Activated CD4-positive, alpha-beta T cell treated with anti-CD3 and anti-CD28 coated beads, Interleukin-2, amount 50 U/mL, for 1 hour (primary cell): ENCODE measurements around the gene DMXL1.

Experiments
- DNase-seq: peaks from one replicate; pipeline ENCODE4 v3.0.0-alpha.2; 2020

Gene DMXL1

DNA sequence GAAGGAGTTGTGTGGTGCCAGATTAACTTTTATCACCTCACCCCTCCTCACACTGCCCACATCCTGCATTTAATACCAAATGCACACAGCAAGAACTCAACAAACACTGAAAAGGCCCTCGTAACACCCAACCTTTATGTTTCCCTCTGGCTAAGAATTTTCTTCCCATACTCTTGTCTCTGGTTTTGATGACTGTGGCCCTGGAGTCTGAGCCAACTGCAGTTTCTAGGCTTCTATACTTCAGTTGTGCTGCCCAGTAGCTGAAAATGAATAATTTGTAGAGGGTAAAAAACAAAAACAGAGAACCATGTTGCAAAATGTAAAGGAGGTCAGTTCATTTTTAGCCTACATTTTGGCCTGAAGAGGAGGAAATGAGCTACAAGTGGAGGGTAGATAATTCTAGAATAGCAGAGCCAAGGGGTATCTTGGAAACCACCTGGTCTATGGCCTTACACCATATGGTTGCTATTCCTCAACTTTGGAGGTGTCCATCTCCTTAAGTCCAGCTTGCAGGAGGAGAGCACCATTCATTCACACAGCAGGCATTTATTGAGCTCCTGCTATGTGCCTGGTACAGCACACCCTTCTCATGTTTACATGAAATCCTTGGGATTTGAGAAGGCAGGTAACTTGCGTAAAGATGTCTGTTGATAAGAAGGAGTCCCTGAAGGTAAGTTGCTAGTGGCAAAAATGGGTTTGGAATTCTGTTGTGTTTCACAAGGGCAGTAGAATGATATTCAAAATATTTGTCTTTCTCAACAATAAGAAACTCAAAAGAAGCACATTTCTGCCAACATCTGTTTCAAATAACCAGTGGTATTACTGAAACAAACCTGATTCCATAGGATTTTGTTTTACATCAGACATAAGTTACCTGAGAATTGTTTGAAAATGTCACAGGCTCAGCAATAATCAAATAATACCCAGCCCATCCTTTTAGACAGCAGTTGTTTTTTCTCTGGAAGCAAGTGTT, 201.2 kb downstream of the DMXL1 start:
- no peak for DNase-seq

DNA sequence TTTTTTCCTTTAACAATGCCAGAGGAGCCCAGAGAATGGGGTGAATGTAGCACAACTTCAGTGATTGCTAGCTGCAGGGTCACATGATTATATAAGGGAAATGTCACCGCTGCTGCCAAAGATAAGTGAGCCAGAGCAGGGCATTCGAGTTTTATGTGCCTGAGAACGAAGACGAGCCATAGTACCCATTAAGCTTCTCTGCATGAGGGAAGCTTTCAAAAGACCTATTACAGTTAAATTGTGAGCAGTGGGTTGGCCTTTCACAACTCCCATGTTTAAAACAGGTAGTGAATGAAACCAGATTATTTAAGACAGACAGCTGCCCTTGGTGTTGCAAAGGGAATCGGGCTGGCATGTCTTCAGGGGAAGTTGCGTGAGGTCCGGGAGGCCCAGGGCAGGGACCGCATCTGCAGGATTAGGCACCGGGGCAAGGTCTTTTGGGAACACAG, 202.5 kb downstream of the DMXL1 start:
- DNase-seq, result no peak

DNA sequence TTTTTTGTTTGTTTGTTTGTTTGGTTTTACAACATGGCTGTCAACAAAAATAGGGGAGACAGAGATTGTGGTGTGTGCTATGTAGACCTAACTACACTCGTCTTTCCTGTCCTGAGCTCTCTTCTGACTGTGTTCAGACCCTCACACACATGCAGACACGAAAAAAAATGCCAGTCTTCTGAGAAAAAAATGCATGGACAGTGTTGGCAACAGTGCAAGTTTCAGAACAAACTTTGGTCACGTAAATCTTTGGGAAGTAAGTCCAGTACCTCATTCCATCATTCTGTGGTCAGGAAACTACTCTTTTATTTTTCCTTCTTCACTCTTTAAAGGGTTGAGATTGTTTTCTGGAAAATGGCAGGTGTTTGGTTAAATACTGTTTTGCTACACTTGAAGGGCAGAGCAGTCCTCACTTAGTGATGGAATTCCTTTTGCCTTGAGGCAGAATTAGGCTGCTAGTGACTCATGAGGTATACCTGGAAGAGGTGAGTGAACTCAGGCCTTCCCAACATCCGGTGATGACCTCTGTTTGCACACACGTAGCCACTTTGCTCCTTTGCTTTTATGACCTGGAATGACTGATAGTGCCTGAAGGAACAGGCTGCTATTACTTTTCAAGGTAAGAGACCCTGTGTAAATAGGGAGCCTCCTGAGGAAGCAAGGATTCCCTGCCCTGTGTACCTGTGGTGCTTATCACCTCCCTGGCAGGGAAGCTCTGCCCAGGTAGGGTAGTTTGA, 203.3 kb downstream of the DMXL1 start:
- DNase-seq, result no peak

DNA sequence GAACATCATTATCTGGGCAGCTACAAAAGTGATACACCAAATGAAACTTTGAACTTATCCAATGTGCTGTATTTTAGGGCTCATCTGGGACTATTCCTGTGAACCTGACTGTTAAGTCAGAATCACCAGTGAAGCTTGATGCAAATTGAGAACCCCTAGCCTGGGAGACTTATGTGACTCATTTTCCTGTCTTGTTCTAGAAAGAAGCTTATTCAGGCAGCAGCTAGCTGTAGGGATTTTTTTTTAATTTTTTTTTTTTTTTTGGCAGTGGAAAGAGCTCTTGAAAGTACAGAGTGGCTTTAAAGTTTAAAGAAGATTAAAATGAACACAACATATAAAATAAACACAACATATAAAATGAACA, 203.9 kb downstream of the DMXL1 start:
- no peak for DNase-seq

DNA sequence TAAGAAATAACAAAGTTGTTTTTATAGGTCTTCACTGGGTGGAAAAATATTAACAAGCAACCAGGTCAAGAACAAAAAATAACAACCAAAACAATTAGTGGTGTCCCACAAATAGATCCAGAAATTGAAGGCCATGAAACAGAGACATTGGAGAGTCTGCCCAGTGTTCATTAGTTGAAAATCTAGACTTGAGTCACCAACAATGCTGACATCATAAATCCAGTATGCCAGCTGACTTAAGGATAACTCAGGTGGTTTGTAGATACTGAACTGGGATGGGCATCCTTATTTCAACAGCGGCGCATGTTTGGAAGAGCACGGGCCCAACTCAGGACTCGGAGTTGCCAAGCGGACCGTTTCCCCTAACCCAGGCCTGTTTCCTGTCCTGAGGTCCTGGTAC, 204.3 kb downstream of the DMXL1 start:
- DNase-seq, result no peak

DNA sequence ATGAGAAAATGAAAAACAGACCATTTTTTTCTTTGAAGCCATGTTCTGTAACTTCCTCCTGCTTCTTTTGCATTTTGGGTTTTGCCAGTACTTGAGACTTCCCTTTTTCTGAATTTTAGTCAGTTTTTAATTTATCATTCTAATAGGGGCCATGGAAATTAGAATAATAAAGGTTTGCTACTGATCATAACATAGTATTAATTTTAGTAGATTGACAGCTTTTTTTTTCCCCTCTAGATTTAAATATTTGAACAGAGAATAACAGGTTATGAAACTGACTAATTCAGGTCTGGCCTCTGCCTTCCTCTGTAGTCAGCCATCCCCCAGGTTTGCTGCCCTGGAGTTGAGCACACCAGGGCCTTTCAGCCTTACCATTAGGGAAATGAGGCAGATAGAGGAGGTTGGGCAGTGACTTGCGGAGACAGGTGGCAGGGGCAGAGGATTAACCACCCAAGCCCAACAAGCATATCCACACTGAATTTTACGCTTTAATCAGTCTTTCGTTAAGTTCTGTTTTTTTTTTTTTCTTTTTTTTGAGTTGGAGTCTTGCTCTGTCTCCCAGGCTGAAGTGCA, 204.8 kb downstream of the DMXL1 start:
- DNase-seq, result no peak

DNA sequence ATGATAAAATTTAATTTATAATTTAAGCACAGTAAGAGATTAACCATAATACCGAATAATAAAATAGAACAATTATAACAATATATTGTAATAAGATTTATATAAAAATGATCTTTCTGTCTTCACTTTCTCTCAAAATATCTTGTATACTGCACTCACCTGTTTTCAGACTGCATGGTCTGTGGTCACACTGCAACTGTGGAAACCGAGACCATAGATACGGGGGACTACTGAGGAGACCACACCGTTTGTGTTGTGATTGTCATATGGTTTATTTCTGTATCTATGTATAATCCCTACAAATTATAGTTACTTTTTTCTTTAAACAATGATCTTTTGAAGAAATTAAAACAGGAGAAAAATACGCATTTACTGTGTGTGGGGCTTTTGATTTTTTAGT, 206.1 kb downstream of the DMXL1 start:
- DNase-seq, result no peak

DNA sequence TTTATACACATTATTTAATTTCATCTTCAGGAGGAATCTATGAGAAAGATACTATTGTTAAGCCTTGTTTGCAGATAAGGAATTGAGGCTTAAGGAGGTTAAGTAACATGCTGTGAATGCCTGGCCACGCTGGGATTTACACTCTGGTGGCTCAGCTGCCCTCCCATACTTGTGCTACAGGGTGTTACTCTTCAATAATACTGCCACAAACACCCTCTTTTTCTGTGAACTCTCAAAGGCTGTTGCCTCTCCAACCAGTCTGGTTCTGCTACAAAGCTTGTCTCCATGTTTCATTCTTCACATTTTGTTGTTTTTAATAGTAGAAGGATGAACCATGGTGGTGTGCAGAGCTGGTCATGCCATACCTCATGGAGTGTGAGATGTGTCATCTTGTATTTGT, 208.2 kb downstream of the DMXL1 start:
- DNase-seq, result no peak

DNA sequence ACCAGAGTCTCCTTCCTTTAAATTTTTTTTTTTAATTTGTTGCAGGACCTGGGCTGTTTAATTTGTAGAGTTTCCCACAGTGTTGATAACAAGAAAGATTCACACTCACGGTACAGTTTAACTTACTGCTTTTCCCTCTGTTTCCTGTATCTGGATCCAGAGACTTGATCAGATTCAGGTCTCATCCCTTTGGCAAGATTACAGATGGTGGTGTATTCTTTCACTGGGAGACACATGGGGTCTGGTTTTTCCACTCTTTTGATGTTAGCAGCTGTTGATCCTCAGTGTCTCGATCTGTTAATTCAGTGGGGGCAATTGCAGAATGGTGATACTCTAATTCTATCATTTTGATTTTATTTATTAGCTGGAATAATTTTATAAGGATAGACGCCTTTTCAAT, 209.5 kb downstream of the DMXL1 start:
- DNase-seq, result no peak

DNA sequence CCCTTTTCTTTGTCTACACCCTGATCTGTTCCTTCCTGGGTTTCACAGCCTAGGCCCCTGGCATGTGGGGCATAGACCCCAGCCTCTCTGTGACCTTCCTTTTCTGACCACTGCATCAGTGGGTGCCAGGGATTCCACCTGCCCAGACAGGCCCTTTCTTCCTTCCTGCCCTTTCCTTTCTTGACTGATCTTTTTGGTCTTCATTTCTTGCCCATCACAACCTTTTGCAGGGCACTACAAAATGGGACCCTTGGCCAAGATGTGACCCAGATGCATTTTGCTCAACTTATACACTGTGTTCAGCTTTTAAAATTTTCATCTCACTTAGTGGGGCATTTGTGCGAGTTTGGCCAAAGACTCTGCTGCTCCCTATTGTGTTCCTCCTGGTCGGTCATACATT, 211.7 kb downstream of the DMXL1 start:
- no peak for DNase-seq

DNA sequence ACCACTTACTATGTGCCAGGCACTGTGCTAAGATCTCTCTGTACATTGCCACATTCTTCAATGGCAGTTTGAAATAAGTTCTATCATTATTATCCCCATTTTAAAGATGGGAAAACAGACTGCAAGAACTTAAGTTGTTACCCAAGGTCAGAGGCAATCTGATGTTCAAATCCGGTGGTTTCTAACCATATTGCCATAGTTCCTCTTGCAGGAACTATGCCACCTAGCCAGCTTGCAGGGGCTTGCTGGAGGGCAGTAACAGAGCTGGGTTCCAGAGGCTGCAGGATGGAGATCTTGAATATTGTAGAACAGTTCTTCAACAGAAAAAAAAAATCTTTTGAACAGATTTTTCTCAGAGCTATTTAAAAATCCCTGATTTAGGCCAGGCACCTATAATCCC, 213.1 kb downstream of the DMXL1 start:
- DNase-seq, result no peak

DNA sequence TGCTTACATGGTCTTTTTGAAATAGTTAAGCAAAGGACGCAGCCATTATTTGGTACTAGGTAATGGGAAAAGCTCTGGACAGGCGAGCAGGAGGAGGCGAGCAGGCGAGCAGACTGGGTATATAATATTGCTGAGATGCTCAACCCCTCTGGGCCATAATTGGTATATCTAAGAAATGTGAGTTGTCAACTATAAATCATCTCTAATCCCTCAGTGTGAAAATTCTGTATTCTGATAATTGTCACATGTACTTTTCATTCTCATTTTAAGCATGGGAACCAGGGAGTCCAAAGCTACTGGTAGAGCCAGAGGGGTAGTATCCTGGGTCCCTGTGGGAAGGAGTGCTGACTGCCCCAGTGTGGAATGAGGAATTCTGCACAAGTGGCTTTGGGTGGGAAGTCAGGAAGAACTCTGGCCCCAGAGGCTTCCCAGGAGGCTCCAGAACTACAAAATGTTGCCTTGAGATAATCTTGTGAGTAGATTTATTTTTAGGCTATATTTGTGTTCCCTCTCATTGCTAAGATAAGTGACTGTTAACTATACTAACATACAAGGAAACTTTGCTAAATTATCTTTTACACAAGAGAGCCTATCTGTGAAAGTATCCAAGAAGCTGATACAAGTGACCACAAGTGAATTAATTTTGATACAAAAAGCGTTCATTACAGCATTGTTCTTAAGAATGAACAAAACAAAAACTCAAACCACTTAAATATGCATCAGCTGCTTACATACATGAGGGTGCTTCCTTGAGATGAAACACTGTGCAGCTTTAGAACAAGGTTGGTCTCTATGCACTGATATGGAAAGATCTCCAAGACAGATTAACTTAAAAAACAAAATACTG, 214.4 kb downstream of the DMXL1 start:
- DNase-seq, result no peak

DNA sequence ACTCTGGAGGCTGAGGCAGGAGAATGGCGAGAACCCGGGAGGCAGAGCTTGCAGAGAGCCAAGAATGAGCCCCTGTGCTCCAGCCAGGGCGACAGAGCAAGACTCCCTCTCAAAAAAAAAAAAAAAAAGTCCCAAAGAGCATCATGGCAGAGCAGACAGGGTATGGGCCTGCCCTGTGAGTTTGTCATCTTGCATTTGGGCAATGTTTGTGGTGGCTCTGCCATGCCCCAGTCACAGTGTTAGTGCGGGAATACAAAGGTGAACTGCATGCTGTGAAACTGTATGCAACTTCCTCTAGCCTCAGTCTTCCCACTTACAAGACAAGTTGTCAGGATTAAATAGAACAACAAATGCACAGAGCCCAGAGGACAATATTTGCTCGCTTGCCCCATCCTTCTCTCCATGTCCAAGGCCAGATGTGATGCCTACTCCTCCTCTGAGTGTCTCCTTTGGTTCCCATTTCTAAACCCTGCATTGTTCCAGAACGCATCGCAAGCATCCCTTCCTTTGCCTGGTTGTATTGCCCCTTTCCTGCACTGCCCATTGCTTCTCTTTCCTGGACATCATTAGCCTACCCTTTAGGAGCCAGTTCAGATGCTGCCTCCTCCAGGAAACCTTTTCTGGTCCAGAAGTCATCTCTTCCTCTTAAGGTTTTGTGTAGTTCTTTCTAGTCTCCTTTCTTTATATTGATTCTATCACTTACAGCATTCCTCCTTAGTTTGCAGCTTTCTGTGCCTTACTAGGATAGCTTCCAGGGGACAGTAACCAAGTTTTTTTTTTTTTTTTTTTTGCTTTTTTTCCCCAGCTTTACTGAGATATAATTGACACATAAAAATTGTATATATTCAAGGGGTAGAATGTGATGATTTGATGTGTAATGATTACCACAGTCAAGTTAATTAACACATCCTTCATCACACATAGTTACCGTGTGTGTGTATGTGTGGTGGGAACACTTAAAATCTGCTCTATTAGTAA, 215.9 kb downstream of the DMXL1 start:
- DNase-seq, result no peak

DNA sequence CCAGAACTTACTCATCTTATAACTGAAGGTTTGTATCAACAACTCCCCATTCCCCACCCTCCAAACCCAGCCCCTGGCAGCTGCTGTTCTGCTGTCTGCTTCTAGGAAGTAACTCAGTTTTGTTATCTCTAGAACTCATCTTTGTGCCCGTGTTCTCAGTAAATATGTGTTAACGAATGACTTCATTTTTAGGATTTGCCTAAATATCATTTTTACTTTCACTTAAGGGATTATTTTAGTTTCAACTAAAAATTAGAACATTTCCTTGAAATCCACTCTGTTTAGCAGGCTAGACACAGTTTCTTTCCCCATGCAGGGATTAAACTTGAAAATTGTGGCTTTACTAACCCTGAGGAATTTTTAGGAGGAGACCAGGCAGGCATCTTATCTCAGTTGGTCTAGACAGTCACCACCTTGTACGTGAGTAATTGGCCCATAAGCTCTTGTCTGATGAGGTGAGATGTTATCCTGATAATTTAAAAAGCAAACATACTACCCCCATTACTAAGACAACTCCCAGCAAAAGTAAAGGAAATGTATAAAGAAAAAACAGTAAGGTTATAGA, 216.7 kb downstream of the DMXL1 start:
- peak; percentile 45 for DNase-seq

DNA sequence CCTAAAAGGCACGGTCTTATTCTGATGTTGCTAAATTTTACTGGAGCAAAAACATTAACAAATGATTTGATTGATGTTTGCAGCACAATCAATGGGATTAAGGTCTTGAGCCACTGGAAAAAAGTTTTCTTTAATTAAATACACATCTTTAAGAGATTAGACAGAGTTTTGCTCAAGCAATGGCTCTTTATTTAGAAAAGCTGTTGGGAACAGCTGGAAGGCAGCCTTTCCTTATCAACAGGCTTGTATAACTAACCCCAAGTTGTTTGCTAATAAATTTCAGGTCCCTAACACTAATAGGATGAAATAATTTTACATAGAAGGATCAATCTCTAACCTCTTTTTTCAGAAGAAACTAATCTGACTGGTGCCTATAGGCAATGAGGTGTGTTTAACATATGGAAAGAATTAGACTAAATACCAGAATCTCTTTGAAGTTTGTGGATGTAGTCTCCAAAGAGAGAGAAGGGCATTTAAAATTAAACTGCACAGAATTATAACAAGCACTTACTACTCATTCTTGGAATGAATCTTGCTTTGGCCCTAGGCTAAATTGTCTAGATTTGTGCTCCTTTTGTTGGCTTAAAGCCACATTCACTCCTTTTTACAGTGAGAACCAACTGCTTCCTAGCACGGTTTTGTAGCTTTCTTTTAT, 217.6 kb downstream of the DMXL1 start:
- DNase-seq, result no peak

DNA sequence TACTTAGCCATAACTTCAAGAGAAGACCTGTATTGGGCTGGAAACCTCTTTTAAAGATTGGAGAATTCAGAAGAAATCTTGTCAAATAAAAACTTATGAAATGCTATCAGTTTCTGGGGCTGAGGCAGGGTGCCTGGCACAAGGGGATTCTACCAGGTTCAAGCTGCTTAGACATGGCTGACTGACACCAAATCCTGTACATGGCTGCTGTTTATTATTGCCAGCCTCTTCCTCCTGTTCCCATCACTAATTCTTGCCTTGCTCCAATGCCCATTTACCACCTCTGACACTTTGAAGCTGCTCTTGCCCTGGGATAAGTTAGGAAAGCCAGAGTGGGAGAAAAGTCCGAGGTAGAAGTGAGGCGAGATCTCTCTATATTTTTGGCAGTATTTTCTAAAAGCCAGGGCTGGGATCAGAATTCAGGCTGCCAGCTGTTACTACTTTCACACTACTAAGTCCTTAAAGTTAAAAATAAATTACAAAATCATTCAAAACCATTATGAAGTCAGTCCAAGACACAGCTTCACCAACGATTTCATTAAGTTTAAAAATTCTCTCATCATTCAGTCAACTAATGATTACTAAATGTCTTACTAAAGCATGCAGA, 218.7 kb downstream of the DMXL1 start:
- DNase-seq, result no peak

DNA sequence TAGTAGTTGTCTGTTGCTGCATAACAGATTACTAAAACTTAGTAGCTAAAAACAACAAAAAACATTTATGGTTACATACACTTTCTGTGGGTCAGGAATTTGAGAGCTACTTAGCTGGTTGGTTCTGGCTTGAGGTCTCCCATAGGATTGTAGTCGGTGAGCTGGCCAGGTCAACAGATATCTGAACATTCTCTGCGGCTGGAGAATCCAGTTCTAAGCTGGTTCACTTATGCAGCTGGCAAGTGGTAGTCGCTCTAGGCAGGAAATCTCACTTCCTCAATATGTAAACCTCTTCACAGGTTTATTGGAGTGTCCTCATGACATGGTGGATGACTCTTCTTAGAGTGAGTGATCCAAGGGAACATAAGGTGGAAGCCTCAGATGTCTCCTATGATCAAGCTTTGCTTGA, 219.3 kb downstream of the DMXL1 start:
- no peak for DNase-seq

DNA sequence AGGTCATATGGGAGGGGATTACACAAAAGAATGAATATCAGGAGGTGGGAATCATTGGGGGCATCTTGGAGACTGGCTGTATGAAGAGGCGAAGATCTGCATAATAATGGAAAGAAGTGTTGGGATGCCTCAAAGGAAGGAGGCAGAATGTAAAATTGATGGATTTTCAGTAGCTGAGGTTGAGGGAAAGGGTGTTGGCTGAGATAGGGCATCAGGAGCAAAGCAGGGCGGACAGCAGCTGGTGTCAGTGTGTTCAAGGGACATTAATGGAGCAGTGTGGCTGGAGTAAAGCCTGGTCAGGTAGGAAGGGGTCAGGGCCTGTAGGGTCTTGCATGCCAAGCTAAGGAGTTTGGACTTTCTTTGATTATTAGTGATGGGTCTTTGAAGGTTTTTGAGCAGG, 219.7 kb downstream of the DMXL1 start:
- no peak for DNase-seq

DNA sequence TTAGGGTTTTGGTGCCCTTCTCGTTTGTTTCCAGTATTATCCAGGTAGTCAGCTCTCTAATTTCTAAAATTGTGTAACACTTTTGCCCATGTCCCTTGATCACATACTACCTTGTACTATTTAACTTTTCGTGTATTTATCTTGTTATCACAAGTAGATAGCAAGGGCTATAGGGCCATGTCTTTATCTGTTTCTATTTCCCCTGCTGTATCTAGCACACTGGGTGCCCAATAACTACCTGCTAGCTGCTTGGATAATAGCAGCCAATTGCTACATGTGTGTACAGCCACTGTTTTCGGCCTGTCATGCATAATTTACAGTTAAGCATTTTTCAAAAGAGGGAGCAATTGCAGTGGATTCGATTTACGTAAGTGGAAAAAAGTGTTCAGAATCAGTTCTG, 220.2 kb downstream of the DMXL1 start:
- no peak for DNase-seq

DNA sequence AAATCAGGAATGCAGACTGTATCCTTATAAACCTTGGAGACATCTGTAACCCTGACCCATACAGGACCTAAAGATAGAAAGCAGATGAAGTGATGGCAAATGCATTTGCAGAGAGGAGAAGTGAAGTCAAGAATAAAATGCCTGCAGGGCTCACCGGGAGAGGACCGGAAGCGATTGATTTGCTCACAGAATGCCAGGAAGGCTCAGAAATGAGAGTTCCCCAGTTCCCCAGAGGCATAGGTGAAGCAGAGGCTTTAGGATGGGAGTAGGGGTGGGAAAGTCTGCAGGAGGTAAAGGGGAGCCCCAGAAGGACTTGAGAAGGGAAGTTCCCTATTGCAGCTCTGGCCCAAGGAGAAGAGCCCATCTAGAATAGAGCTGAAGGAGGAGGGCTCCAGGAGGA, 221.0 kb downstream of the DMXL1 start:
- no peak for DNase-seq
